Measurements from ENCODE around the gene PBLD.

PBLD gene

DNA sequence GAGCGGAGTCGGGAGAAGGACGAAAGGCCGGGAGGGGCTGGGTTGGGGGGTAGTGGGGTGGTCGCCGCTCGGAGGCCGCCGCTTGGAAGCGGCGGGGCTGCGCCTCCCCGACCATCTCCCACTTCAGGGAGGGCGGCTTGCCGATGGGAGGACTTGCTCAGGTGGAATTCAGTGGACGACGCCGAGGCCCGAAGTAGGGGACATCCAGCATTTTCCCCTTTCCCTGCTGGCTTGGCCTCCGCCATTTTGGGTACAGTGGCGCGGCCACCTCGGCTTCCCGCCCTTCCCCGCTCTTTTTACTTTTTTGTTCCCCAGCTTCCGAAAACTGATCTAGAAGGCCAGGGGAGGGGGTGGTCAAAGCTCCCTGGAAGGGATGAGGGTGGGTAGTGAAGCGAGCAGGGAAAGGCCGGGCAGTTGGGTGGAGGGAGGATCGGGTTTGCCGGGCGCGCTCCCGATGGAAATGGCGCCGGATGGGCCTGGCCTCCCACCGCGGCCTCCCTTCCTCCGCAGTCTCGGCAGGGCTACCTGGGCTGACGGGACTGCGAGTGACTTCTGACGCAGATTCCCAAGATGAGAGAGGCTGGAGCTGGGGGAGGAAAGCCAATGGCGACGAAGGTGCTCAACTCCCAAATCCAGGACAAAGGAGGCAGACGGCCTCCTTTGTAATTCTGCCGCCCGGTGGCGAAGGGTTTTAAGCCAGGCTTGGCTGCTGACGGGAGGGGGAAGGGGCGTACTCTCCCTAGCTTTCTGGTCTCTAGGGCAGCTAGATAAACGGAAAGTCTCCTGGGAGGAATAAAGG, at the start of gene PBLD:
TSS of gene PBLD (minus strand) at position 670 of the 799 bp plus-strand sequence. CDS start 26,084 bp downstream, outside the sequence.
- peak; percentile 43 for DNase-seq (ENCODE audit: low spot score)

DNA sequence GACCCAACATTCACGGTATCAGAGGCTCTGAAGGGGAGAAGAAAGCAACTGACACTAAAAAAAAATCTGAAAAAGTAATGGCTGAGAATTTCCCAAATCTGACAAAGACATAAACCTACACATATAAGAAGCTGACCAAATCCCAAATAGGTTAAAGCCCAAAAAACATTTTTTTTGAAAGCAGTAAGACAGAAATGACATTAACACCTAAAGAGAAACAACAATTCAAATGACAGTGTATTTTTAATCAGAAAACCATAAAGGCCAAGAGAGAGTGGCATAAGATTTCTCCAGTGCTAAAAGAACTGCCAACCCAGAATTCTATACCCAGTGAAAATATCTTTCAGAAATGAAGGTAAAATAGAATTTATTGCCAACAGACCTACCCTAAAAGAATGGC, 38.9 kb upstream of the PBLD start:
- DNase-seq (ENCODE audit: low spot score): no peak

- no peak for DNase-seq (ENCODE audit: low spot score)
Measured at GRCh38 chr10:68367121-68367520, 34.4 kb upstream of the PBLD start.

DNA sequence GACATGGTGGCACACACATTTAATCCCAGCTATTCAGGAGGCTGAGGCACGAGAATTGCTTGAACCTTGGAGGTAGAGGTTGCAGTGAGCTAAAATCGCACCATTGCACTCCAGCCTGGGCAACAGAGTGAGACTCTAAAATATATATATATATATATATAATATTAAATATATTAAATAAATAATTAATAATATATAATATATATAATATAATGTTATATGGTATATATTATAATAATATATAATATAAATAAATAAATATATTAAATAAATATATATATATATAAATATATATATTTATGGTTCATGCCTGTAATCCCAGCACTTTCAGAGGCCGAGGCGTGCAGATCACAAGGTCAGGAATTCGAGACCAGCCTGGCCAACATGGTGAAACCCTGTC, 33.9 kb upstream of the PBLD start:
- DNase-seq (ENCODE audit: low spot score): no peak

GRCh38 chr10:68365611-68366010, 32.9 kb upstream of the PBLD start:
- no peak for DNase-seq (ENCODE audit: low spot score)

GRCh38 chr10:68364101-68364886, 31.6 kb upstream of the PBLD start:
- no peak for DNase-seq (ENCODE audit: low spot score)

DNA sequence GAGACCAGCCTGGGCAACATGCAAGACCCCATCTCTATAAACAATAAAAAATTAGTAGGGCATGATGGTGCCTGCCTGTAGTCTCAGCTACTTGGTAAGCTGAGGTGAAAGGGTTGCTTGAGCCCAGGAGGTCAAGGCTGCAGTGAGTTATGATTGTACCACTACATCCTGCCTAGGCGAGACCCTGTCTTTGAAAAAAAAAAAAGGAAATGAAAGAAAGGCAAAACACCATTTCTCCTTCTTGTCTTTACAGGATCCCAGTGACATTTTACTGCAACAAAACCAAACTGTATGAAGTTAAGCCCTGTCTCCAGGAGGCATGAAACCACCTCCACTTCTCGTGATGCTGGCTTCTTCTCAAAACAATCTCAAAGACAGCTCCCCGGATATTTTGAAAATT, 29.9 kb upstream of the PBLD start:
- no peak for DNase-seq (ENCODE audit: low spot score)

GRCh38 chr10:68359189-68359588, 26.5 kb upstream of the PBLD start:
- no peak for DNase-seq (ENCODE audit: low spot score)

DNA sequence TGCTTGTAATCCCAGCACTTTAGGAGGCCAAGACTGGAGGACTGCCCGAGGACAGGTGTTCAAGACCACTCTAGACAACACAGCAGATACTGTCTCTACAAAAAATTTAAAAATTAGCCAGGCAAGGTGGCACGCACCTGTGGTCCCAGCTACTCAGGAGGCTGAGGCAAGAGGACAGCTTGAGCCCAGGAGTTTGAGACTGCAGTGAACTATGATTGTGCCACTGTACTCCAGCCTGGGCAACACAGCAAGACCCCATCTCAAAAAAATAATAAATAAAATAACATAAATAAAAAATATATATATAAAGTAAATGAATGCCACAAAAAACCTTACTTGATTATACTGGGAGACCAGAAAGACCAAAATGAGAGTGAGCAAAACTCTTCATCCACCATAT, 20.8 kb upstream of the PBLD start:
- no peak for DNase-seq (ENCODE audit: low spot score)

DNA sequence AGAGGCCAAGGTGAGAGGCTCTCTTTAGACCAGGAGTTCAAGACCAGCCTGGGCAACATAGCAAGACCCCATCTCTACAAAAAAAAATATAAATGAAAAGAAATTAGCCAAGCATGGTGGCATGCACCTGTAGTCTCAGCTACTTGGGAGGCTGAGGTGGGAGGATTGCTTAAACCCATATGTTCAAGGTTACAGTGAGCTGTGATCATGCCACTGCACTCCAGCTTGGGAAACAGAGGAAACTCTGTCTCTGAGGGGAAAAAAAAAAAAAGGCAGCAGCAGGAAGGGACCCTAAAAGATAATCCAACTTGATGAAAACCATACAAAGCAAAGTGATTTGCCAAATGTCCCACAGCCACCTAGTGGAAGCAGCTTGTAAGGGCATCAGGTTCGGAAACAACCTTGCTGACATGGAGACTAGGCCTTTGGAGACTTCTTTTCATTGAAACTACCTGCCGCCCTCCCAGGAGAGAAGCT, 15.6 kb upstream of the PBLD start:
- DNase-seq (ENCODE audit: low spot score): peak; percentile 51

DNA sequence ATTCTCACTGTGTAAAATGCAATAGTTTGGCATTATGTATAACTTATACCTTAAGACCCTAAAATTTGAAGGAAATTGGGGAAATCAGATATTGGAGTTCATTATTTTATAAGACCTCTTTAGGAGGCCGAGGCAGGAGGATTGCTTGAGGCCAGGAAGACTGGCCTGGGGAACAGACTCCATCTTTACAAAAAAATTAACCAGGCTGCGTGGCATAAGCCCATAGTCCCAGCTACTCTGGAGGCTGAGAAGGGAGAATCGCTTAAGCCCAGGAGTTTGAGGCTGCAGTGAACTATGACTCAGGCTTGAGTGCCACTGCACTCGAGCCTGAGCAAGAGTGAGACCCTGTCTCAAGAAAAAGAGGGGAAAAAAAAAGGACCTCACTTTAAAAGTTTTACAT, 14.0 kb upstream of the PBLD start:
- DNase-seq (ENCODE audit: low spot score): no peak

GRCh38 chr10:68345621-68346020, 12.9 kb upstream of the PBLD start:
- DNase-seq (ENCODE audit: low spot score): no peak

GRCh38 chr10:68342909-68343516, 10.3 kb upstream of the PBLD start:
- DNase-seq (ENCODE audit: low spot score): no peak

GRCh38 chr10:68340358-68341080, 7.8 kb upstream of the PBLD start:
- DNase-seq (ENCODE audit: low spot score): no peak

GRCh38 chr10:68336754-68337351, 4.1 kb upstream of the PBLD start:
- DNase-seq (ENCODE audit: low spot score): no peak

DNA sequence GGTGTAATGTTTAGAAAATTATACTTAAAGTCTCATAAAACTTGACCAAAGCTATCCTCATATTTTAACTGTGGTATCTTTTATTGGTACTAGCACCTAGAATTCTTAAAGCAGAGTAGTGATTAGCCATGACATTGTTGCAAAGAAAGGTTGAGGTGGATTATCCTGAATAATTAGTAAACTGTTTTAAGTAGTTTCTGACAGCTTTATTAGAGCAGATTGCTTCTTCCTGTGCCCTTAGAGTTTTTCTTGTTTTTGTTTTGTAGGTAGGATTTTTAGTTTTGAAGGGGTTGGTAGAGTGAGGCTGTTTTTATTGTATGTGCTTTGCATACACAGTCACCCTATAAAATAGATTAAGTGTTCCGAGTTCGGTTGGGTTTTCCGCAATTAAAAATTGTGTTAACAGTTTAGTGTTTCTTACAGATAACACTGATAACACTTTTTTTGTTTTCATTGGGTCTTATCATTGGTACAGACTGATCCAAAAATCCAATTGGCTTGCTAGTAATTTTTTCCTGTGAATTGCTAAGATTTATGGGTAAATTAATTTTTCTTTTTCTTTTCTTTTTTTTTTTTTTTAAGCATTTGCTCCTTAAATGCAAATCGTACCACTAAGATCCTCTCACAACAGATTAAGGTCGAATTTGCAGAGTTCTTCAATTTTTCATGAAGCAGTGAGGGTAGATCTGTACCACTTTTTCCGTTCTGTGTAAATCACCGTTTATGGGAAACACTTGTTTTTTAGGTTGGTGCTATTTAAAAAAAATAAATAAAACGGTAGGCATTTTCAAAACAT, 2.1 kb upstream of the PBLD start:
- no peak for DNase-seq (ENCODE audit: low spot score)

DNA sequence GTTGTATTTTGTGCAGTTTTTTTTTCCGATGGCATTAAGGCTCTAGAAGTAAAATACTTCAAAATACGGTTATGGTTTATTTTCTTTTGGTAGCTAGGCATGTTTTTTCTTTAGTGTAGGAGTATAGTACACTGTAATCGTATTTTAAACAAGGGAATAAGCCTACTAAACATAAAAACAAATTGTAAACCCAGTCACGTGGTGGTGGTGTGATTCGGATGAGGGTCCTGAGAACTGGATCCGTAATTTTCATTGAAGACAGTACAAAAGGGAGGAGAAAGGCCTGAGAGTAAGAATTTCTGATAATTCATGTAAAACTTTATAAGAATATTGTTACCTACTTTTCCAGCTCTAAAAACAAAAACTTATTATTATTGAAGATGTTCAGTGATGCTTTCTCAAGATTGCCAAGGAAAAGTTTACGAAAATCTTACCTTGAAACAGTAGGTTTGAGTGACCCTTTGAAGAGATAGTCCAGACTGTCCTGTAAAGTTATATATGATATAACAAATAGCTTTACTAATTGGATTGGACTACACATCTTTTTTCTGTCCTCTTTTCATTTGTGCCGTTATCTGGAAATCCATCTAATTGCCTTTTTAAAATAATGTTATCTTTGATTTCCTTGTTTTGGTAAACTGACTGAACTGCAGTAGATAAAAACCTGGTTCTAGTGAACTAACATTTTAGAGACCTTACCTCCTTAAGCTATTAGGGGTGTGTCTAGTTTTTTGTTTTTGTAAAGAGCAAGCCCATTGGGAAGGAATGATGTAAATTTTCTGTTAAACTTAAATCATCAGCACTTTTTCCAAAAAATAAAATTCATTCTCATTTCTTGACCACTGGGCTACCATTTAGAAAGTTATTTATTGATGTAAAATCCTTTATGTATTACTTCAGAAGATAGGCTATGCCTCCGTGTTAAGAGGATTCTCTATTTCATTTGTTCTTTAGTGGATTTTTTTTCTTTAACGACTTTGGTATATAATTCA, 1.0 kb upstream of the PBLD start:
- DNase-seq (ENCODE audit: low spot score): no peak

GRCh38 chr10:68333058-68333395, 299 bp upstream of the PBLD start:
- DNase-seq (ENCODE audit: low spot score): no peak

- DNase-seq (ENCODE audit: low spot score): peak; percentile 88
Measured at GRCh38 chr10:68331455-68332258, 1.1 kb downstream of the PBLD start, which contains the start of gene HNRNPH3. TSS of gene HNRNPH3 (plus strand) at chr10:68332064. CDS start at chr10:68337222, 5,158 bp downstream.
